SK-N-SH treated with all-trans-retinoic acid at 6 μM for 48 hours (cell line): ENCODE results near the gene CTNND2.

Experiments used
- ARNTL ChIP-seq: fragments of 450-650 bp; formaldehyde crosslinking; IDR thresholded peaks from 2 replicates; pipeline ENCODE4 v1.5.0; 2020; ENCODE audit warnings: low read depth, mild to moderate bottlenecking, moderate library complexity, borderline replicate concordance
- OSR1 ChIP-seq: fragments of 250-450 bp; sonication (Bioruptor Pico); IDR thresholded peaks from 2 replicates; pipeline ENCODE4 v1.8.0; 2022; ENCODE audit warnings: moderate library complexity, mild to moderate bottlenecking, inconsistent platforms
- SNAI2 ChIP-seq: fragments of 250-450 bp; sonication (Bioruptor Pico); IDR thresholded peaks from 2 replicates; pipeline ENCODE4 v1.5.0; 2020; ENCODE audit warnings: mild to moderate bottlenecking, moderate library complexity
- TCF4 ChIP-seq: fragments of 250-450 bp; sonication (Bioruptor Pico); IDR thresholded peaks from 2 replicates; pipeline ENCODE4 v1.8.0; 2021; ENCODE audit warnings: mild to moderate bottlenecking, moderate library complexity, borderline replicate concordance
- ZFP3 ChIP-seq: fragments of 250-450 bp; sonication (Bioruptor Pico); IDR thresholded peaks from 2 replicates; pipeline ENCODE4 v1.5.0; 2020; ENCODE audit warnings: mild to moderate bottlenecking, moderate library complexity
- ZFP30 ChIP-seq: fragments of 450-650 bp; formaldehyde crosslinking; IDR thresholded peaks from 2 replicates; pipeline ENCODE4 v1.5.0; 2022; ENCODE audit warnings: mild to moderate bottlenecking, moderate library complexity
- ZNF565 ChIP-seq: fragments of 450-650 bp; formaldehyde crosslinking; conservative IDR thresholded peaks from 2 replicates; pipeline ENCODE4 v1.5.0; 2020; ENCODE audit warnings: low read depth, mild to moderate bottlenecking, moderate library complexity
- ZNF8 ChIP-seq: fragments of 450-650 bp; formaldehyde crosslinking; IDR thresholded peaks from 2 replicates; pipeline ENCODE4 v1.5.0; 2020; ENCODE audit warnings: mild to moderate bottlenecking, moderate library complexity
- TF ChIP-seq, protein P1 (sequence below): fragments of 250-450 bp; sonication (Bioruptor Pico); IDR thresholded peaks from 2 replicates; pipeline ENCODE4 v1.5.1; 2021; ENCODE audit warnings: mild to moderate bottlenecking, moderate library complexity
- TF ChIP-seq, protein P2 (sequence below): fragments of 250-450 bp; sonication (Bioruptor Pico); IDR thresholded peaks from 2 replicates; pipeline ENCODE4 v1.8.0; 2020; ENCODE audit warnings: mild to moderate bottlenecking, moderate library complexity, borderline replicate concordance
- TF ChIP-seq, protein P3 (sequence below): fragments of 250-450 bp; sonication (Bioruptor Pico); IDR thresholded peaks from 2 replicates; pipeline ENCODE4 v1.5.0; 2020; ENCODE audit warnings: mild to moderate bottlenecking, moderate library complexity

GRCh38 chr5:11166923-11167322, 737.3 kb downstream of the CTNND2 start:
- TF ChIP-seq, protein P1, sequence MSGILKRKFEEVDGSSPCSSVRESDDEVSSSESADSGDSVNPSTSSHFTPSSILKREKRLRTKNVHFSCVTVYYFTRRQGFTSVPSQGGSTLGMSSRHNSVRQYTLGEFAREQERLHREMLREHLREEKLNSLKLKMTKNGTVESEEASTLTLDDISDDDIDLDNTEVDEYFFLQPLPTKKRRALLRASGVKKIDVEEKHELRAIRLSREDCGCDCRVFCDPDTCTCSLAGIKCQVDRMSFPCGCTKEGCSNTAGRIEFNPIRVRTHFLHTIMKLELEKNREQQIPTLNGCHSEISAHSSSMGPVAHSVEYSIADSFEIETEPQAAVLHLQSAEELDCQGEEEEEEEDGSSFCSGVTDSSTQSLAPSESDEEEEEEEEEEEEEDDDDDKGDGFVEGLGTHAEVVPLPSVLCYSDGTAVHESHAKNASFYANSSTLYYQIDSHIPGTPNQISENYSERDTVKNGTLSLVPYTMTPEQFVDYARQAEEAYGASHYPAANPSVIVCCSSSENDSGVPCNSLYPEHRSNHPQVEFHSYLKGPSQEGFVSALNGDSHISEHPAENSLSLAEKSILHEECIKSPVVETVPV (CRISPR knock-in tag), result no peak
- TF ChIP-seq, protein P2, sequence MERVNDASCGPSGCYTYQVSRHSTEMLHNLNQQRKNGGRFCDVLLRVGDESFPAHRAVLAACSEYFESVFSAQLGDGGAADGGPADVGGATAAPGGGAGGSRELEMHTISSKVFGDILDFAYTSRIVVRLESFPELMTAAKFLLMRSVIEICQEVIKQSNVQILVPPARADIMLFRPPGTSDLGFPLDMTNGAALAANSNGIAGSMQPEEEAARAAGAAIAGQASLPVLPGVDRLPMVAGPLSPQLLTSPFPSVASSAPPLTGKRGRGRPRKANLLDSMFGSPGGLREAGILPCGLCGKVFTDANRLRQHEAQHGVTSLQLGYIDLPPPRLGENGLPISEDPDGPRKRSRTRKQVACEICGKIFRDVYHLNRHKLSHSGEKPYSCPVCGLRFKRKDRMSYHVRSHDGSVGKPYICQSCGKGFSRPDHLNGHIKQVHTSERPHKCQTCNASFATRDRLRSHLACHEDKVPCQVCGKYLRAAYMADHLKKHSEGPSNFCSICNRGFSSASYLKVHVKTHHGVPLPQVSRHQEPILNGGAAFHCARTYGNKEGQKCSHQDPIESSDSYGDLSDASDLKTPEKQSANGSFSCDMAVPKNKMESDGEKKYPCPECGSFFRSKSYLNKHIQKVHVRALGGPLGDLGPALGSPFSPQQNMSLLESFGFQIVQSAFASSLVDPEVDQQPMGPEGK (CRISPR knock-in tag), result no peak
- TF ChIP-seq TCF4 (CRISPR knock-in tag), result no peak
- TF ChIP-seq ARNTL, result no peak
- no peak for TF ChIP-seq ZFP30 (CRISPR knock-in tag)
- no peak for TF ChIP-seq SNAI2
- no peak for TF ChIP-seq ZNF565
- TF ChIP-seq ZNF8, result no peak
- TF ChIP-seq OSR1 (CRISPR knock-in tag), result no peak
- TF ChIP-seq, protein P3, sequence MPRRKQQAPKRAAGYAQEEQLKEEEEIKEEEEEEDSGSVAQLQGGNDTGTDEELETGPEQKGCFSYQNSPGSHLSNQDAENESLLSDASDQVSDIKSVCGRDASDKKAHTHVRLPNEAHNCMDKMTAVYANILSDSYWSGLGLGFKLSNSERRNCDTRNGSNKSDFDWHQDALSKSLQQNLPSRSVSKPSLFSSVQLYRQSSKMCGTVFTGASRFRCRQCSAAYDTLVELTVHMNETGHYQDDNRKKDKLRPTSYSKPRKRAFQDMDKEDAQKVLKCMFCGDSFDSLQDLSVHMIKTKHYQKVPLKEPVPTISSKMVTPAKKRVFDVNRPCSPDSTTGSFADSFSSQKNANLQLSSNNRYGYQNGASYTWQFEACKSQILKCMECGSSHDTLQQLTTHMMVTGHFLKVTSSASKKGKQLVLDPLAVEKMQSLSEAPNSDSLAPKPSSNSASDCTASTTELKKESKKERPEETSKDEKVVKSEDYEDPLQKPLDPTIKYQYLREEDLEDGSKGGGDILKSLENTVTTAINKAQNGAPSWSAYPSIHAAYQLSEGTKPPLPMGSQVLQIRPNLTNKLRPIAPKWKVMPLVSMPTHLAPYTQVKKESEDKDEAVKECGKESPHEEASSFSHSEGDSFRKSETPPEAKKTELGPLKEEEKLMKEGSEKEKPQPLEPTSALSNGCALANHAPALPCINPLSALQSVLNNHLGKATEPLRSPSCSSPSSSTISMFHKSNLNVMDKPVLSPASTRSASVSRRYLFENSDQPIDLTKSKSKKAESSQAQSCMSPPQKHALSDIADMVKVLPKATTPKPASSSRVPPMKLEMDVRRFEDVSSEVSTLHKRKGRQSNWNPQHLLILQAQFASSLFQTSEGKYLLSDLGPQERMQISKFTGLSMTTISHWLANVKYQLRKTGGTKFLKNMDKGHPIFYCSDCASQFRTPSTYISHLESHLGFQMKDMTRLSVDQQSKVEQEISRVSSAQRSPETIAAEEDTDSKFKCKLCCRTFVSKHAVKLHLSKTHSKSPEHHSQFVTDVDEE (CRISPR knock-in tag), result no peak
- TF ChIP-seq ZFP3 (CRISPR knock-in tag), result no peak
